ENCODE data around the gene PHLPP1.

PHLPP1 gene

DNA sequence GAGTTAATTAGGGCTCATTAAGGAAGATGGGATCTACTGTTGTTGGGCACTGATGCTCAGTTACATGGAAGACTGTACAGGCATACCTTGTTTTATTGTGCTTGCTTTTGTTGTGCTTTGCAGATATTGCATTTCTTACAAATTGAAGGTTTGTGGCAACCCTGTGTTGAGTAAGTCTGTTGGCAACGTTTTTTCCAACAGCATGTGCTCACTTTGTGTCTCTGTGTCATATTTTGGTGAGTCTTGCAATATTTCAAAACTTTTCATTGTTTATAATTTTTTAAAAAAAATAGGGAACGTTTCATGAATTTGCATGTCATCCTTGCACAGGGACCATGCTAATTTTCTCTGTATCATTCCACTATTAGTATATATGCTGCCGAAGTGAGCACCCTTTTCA lies 15.6 kb downstream of the PHLPP1 start:
- no peak overlapping the region for H3K4me3 ChIP-seq (ENCODE audit: low read depth, low read length)
- TF ChIP-seq CTCF (IDR thresholded peaks at IDR 0.05; ENCODE audit: low read depth, low read length), result no peak
- TF ChIP-seq MYC (IDR thresholded peaks at IDR 0.05; ENCODE audit: low read depth, low read length), result no peak
- TF ChIP-seq POLR2A (IDR thresholded peaks at IDR 0.05; ENCODE audit: extremely low read depth, insufficient read length), result no peak
- no peak for TF ChIP-seq MAX (IDR thresholded peaks at IDR 0.05; ENCODE audit: low read depth, low read length)
- DNase-seq (ENCODE audit: low read depth), result no peak

GRCh38 chr18:62732617-62733016 lies 17.3 kb downstream of the PHLPP1 start:
- H3K4me3 ChIP-seq (ENCODE audit: low read depth, low read length), result no peak overlapping the region
- DNase-seq (ENCODE audit: low read depth), result no peak
- no peak for TF ChIP-seq MAX (IDR thresholded peaks at IDR 0.05; ENCODE audit: low read depth, low read length)
- TF ChIP-seq MYC (IDR thresholded peaks at IDR 0.05; ENCODE audit: low read depth, low read length), result no peak
- no peak for TF ChIP-seq POLR2A (IDR thresholded peaks at IDR 0.05; ENCODE audit: extremely low read depth, insufficient read length)

DNA sequence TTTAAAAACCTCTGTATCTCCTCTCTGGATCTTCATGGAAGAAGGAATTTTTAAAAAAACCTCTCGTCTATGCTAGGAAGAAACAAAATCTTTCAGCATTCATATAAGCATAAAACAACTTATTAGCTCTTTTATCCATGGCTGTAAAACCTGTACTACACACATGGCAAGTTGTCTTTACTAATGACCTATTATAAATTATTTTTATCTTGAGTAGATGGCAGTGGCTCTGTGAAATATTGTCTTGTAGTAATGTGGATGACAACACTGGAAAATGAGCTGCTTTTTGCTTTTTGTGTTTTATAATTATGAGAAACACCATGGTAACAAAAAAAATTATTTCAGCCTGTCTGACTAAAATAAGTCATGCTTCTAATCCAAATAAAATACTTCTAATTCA lies 18.9 kb downstream of the PHLPP1 start:
- DNase-seq (ENCODE audit: low read depth), result no peak
- TF ChIP-seq POLR2A (IDR thresholded peaks at IDR 0.05; ENCODE audit: extremely low read depth, insufficient read length), result no peak
- TF ChIP-seq CTCF (IDR thresholded peaks at IDR 0.05; ENCODE audit: low read depth, low read length), result no peak
- no peak for TF ChIP-seq MAX (IDR thresholded peaks at IDR 0.05; ENCODE audit: low read depth, low read length)
- TF ChIP-seq MYC (IDR thresholded peaks at IDR 0.05; ENCODE audit: low read depth, low read length), result no peak
- H3K4me3 ChIP-seq (ENCODE audit: low read depth, low read length), result no peak overlapping the region

GRCh38 chr18:62735387-62735786 lies 20.0 kb downstream of the PHLPP1 start:
- DNase-seq (ENCODE audit: low read depth), result no peak
- TF ChIP-seq CTCF (IDR thresholded peaks at IDR 0.05; ENCODE audit: low read depth, low read length) (no peak), POLR2A (IDR thresholded peaks at IDR 0.05; ENCODE audit: extremely low read depth, insufficient read length) (no peak)
- H3K4me3 ChIP-seq (ENCODE audit: low read depth, low read length), result no peak overlapping the region

GRCh38 chr18:62736077-62736855 lies 20.9 kb downstream of the PHLPP1 start:
- TF ChIP-seq MYC (IDR thresholded peaks at IDR 0.05; ENCODE audit: low read depth, low read length), result no peak
- no peak for TF ChIP-seq POLR2A (IDR thresholded peaks at IDR 0.05; ENCODE audit: extremely low read depth, insufficient read length)
- TF ChIP-seq MAX (IDR thresholded peaks at IDR 0.05; ENCODE audit: low read depth, low read length), result no peak
- TF ChIP-seq CTCF (IDR thresholded peaks at IDR 0.05; ENCODE audit: low read depth, low read length), result no peak
- no peak overlapping the region for H3K4me3 ChIP-seq (ENCODE audit: low read depth, low read length)
- no peak for DNase-seq (ENCODE audit: low read depth)

DNA sequence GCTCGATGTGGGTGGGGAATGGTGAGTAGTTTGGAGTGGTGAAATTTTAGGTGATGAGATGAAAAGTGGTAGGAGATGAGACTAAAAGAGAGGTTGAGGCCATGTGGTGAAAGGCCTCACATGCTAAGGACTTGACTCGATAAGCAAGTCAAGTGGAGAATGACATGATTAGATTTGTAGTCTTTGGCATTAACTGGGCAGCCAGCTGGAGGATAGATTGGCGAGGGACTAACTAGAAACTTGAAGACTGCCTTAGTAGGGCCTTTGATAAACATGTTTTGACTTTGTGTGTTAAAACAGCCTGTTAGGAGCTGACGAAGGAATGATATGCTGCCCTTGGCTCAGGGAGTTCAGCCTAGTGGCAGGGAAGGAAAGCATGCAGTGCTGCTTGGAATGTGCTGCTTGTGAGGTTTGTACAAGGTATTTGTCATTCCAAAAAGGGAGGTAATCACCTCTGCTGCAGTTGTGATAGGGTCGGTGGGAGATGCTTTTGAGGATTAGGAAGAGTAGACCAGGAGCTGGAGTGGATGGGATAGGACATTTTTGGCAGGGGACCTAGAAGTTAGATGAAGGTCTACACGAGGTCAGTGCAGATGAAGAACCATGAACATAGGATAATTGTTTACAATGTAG lies 22.0 kb downstream of the PHLPP1 start:
- no peak overlapping the region for H3K4me3 ChIP-seq (ENCODE audit: low read depth, low read length)
- TF ChIP-seq CTCF (IDR thresholded peaks at IDR 0.05; ENCODE audit: low read depth, low read length) (no peak), POLR2A (IDR thresholded peaks at IDR 0.05; ENCODE audit: extremely low read depth, insufficient read length) (no peak), MYC (IDR thresholded peaks at IDR 0.05; ENCODE audit: low read depth, low read length) (no peak), MAX (IDR thresholded peaks at IDR 0.05; ENCODE audit: low read depth, low read length) (no peak)
- no peak for DNase-seq (ENCODE audit: low read depth)

Measured in NB4 (cell line).